ENCODE data around the gene ITGA5.

DNA sequence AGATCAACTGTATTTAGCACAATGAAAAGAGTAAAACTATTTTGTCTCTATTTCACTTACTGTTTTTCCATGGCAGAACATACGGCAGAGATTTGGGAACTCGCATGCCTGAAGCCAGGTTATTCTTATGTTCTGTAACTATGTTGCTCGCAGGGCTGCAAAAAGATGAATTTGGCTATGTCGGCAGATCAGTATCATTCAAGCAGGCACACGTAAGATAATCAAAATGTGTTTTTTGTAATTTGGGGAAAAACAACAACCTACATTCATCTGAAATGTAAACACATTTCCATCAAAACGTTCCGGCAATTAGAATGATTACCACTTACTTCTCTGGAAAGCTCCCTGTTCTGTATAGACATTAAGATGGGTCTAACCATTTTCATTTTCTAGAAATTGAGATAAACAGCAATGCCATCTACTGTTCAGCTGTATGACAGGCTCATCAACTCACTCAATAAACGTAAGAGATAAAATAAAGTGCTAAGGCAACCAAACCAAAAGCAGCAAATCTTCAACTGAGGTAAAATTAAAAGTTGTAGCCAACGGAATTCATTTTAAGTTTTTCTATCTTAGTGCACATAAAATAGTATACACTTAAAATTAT, 41.4 kb upstream of the ITGA5 start:
- TF ChIP-seq CTCF (IDR thresholded peaks at IDR 0.05; ENCODE audit: insufficient read depth, low read depth, low read length) (no peak), EZH2 (IDR thresholded peaks at IDR 0.05; ENCODE audit: insufficient read depth, low read length) (no peak)
